ENCODE data around the gene FBLN1.
"Not testable (repeated sequence)": the region's sequence is repeated elsewhere in the genome, so short reads cannot be mapped to it uniquely, and the experiment has no call there.

Gene FBLN1

DNA sequence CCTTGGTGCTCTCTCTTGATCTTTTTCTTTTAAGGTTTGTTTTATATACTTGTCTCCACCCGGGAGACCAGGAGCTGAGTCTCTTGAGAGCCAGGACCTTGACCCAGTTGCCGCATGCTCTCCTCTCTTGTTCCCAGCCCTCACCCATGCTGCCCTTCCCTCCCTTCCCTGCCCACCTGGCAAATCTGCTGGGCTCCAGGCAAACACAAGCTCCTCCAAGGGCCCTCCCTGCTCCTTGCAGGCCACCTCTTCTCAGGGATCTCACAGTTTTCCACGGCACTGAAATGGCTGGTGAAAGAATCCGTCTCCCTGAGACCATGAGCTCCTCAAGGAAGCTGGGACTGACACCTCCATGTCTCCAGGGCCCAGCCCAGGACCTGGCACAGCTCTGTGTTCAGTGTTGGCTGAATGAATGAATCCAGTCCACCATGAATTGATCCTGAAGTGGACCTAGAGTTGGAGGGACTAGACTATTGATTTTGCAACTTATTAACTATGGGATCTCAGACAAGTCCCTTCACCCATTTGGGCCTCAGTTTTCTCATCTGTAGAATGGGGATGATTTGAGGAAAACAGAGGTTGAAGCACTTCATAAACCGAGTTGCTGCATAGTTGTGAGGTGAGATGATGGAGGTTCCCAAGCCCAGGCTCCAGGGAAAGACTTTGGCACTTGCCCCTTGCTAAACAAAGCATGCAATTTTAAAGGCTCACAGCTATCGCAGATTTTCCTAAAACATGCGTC, 25.1 kb upstream of the FBLN1 start:
- no peak for DNase-seq

DNA sequence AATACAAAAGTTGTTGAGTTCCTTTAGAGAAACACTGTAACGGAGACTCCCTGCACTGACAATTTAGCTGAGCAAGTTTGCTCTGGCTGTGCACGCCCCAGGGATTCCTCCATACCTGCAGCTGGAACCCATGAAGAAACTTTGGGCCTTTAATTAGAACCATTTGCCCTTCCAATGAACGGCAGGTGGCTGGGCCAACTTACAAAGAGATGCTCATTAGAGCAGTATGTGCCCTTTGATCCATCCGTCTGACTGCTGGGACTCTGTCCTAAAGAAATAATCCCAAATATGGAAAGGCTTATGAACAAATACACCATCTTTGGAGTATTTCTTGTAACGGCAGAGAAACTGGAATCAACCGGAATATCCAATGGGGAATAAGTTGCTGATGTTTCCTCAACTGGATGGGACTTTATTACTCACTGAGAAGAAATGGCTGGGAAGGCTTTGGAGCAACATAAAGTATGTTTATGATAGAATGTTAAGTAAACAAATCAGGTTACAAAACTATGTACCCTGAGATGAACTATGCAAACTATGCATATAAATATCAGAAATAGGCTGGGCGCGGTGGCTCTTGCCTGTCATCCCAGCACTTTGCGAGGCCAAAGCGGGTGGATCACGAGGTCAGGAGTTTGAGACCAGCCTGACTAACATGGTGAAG, 24.4 kb upstream of the FBLN1 start:
- peak; percentile 93 for DNase-seq

DNA sequence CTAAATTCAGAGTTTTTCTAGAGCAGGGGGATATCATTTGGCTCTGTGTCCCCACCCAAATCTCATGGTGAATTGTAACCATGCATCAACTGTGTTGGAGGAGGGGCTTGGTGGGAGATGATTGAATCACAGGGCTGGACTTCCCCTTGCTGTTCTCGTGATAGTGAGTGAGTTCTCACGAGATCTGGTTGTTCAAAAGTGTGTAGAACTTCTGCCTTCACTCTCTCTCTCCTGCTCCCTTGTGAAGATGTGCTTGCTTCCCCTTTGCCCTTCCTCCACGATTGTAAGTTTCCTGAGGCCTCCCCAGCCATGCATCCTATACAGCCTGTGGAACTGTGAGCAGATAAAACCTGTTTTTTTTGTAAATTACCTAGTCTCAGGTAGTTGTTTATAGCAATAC, 22.0 kb upstream of the FBLN1 start:
- DNase-seq: no peak

DNA sequence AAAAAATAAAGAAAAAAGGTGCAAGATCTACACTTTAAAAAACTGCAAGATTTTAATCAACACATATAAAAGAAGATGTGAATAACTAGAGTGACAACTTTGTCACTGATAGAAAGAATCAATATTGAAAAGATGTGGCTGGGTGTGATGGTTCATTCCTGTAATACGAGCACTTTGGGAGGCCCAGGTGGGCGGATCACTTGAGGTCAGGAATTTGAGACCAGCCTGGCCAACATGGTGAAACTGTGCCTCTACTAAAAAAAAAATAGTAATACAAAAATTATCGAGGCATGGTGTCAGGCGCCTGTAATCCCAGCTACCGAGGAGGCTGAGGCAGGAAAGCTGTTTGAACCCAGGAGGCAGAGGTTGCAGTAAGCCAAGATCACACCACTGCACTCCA, 21.0 kb upstream of the FBLN1 start:
- no peak for DNase-seq

DNA sequence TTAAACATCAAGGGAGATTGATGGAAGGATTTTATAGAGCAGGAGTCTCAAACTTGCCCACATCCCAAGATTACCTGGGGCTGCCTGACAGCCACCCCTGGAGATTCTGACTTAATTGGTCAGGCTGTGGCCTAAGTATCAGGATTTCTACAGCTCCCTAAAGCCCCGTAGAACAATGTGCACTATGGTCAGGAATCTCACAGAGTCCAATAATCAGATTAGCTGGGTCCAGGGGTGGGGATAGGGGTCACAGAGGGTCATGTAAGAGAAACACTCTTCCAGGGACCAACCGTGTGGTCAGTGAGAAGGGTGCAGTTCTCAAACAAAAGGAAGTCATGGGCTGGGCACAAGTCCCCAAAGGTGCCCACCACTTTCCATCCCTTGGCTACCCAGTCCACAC, 20.5 kb upstream of the FBLN1 start:
- DNase-seq: no peak

DNA sequence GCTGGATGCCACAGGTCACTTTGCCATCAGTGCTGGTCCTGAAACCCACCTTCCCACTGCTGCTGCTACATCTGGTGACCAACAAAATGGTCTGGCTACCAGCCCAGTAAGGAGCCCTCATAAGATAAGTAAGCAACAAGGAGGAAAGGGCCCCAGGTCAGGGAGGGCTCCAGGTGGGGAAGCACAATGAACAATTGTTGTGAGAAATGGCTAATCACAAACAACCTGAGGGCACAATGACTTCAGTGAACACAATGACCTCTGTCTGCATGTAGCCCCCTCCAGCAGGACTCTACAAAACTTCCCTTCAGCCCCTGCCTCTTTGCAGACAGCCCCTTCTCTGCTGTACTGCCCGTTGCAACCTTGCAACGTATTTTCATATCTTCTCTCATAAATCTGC, 19.4 kb upstream of the FBLN1 start:
- DNase-seq: no peak

DNA sequence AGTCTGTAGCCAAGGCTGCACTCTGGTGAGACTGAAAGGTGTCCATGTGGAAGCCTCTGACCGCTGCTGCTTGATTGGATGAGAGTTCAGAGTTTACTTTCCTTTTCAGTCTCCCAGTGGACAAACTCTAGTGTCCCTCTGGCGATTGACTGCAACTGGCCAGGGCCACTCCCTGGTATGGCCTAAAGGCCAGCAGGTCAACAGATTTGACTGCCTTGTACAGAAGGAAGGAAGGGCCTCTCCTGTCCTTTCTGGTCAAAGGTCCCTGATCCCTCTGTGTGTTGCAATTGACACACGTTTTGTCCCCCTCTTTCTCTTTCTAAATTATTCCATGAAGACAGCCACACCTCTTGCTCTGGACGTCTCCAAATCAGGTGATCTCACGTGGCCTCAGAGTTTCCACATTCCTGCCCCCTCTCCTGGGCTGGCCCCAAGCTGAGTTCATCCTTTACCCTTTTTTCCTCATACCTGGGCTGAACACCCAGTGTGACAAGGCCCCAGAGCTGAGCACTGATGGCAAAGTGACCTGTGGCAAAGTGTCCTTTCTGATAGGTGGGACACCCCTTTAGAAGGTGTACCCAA, 18.7 kb upstream of the FBLN1 start:
- DNase-seq: no peak

DNA sequence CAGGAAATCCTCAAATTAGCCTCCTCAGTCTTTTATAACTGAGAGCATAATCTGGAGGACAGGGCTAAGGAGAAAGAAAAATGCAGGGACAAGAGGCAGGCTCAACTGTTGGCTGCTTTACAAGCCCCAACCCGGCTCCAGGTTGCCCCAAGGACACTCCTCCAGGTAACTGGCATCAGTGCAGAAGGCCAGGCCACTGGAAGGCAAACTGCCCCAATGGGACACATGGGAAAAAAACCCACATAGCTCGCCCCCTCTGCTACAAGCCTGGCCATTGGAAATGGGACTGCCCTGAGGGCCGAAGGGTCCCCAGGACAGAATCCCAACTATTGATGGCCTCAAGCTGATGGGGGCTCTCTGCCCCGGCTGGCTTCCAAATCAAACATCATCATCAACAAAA, 17.9 kb upstream of the FBLN1 start:
- no peak for DNase-seq

DNA sequence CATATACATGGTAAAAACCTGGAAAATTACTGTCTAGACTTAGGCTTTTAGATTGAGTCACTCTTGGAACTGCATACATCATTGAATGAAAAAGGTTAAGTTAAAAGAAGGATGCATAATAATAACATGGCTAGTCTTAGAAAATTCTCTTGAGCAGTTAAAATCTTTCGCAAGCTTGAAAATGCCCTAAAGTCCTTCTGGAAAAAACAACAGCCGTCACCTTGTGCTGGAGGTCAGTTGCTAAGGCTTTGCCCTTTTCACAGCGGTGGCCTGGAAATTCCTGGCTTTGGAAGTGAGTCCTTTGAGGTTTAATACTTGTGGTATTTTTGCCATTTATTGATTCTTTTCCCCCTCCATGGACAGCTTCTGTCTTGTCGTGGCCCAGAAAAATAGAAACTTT, 17.4 kb upstream of the FBLN1 start:
- DNase-seq: no peak

DNA sequence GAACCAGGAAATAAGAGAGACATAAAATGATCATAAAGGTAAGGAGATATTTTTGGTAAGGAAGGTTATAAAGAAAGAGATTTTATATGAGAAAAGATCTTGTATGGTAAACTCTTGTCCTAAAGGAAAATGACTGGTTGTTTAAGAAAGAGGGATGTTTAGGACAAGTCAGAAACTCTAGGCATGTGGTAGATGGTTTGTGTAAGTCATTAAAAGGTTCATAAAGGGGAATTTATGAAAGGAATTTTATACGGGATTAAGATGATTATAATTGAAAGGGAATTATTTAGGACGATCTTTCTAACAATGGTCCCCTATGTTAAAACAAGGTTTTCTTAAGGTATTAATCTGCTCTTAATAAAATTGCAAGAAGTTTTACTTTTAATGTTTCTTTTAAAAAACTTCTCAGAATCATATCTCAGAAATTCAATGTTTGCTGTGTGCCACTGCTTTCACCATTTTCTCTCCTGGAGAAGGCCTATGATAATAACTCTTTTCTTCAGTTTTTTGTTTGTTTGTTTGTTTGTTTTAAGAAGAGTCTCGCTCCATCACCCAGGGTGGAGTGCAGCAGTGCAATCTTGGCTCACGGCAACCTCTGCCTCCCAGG, 13.8 kb upstream of the FBLN1 start:
- DNase-seq: no peak

DNA sequence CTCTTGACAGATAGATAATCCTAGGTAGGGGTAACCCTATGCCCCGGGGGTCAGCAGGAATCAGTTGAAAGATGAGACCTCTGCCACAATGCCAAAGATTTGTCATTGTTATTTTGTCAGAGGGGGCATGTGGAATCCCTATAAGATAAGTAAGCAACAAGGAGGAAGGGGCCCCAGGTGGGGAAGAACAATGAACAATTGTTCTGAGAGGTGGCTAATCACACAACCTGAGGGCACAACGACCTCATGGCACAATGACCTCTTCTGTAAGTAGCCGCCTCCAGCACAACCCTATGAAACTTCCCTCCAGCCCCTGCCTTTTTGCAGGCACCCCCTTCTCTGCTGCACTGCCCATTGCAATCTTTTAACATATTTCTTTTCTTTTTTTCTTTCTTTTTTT, 11.8 kb upstream of the FBLN1 start:
- no peak for DNase-seq

DNA sequence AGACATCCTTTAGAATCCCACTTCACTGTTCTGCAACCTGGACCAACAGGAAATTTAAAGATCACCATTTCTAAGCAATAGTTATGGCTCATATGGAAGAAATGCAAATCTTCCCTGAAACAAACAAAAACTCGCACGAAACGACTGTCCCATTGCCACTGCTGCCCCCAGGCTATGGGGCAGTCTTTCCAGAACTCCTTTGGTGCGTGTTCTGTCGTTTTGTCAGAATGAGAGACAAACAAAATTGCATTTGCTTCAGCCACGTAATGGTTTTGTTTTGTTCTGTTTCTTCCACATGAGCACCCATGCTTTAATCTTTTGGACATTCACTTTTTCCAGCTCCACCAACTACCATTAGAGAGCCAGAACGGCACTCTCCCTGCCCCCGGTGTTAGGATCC, 10.8 kb upstream of the FBLN1 start:
- DNase-seq: no peak

DNA sequence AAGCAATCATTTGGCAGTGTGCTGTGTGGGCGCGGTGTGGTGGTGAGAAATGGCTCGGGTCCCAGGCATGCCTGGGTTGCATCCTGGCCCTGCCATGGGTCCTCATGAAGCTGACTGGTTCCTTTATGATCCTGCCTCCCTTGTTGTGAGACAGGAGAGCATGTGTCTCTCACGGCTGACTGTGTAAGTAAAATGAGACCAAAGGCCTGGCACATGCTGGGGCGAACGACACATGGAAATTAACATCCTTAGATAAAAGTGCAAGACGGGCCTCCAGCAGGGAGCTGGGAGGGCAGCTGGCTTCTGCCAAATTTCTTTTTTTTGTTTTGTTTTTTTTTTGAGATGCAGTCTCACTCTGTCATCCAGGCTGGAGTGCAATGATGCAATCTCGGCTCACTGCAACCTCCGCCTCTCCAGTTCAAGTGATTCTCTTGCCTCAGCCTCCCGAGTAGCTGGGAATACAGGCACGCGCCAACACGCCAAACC, 9.4 kb upstream of the FBLN1 start:
- peak; percentile 46 for DNase-seq

DNA sequence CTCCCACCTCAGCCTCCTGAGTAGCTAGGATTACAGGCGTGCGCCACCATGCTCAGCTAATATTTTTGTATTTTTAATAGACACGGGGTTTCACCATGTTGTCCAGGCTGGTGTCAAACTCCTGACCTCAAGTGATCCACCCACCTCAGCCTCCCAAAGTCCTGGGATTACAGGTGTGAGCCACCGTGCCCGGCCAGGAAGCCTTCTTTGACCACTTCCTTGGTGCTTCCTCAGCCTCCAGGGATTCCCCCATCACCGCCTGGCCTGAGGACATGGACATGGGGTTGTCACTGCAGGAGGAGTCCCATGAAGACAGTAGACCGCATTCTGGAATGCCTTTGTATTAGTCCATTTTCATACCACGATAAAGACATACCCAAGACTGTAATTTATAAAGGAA, 8.4 kb upstream of the FBLN1 start:
- not testable (repeated sequence) for DNase-seq

DNA sequence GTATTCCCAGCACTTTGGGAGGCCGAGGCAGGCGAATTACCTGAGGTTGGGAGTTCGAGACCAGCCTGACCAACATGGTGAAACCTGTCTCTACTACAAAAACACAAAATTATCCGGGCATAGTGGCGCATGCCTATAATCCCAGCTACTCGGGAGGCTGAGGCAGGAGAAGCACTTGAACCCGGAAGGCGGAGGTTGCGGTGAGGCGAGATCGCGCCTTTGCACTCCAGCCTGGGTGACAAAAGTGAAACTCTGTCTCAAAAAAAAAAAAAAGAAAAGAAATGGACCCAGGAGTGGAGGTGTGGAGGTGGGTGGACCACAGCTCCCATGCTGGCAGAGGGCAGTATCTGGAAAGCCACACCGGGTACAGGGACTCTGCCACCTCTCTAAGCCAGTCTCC, 7.1 kb upstream of the FBLN1 start:
- DNase-seq: not testable (repeated sequence)

DNA sequence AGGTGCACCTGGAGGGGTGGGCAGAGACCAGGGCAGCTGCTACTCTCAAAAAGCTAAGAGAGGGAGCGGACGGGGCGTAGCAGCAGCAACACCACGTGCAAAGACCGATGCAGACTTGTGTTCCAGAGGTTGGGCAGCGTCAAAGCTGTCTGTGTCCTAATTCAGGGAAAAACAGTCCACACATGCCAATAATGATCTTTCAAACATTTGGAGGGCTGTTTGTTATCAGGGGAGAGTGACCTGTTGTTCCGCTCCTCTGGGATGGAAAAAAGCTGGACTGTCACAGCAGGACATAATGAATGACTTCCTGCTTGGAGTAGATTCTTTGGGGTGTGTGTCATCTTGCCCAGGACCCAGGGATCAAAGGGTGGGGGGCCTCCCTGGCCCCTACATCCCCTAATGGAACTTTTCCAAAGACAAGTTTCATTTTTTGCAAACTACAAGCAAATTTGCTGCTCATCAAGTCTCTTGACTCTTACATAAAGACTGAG, 6.2 kb upstream of the FBLN1 start:
- no peak for DNase-seq

DNA sequence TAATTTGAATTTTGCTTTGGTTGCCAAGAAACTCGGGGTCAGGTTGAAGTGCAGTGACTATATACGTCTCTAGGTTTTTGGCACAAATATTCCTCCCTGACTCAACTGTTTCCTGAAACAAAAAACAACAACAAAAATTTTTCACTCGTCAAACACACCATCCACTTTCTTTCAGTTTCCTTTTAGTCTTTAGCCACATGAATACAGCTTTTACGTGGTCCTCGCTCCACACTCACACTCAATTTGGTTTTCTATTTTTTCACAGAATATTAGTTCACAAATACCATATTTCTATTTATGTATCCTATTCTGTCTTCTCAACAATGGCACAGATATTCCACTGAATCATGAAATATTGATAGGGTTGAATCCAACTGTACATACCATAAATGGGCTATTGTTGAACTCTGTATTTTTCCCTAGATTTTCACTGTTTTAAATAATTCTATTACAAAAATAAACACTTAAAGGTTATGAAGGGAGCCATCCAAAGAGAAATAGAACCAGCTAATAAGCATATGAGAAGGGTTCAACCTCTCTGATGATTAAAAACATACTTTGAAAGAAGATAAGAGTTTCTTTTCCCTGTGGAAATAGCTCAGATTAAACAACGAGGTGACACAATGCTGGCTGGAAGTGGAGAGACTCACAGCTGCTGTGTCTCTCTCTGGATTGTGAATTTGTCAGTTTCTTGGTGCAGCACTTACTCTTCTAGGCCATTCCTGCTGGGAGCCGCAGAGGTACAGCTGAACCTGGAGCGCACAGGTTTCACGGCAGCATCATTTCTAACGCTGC, 5.1 kb upstream of the FBLN1 start:
- DNase-seq: no peak

DNA sequence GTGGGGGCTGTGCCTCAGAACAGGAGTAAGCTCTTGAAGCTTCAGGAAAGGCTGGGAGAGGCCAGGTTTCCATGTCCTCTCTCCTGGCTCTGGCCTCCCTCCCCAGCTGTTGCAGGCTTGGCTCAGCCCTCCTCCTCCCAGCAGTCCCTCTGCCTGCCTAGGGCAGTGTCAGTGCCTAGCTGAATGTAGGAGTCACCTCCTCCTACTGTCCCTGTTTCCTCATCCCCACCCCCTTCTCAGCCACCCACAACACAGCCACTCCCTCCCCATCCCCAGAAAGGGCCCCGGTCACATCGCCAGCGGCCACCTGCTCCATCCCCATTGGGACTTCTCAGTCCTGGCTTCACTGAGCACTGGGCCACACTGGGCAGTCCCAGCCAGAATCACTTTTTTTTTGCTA, 2.9 kb upstream of the FBLN1 start:
- no peak for DNase-seq

DNA sequence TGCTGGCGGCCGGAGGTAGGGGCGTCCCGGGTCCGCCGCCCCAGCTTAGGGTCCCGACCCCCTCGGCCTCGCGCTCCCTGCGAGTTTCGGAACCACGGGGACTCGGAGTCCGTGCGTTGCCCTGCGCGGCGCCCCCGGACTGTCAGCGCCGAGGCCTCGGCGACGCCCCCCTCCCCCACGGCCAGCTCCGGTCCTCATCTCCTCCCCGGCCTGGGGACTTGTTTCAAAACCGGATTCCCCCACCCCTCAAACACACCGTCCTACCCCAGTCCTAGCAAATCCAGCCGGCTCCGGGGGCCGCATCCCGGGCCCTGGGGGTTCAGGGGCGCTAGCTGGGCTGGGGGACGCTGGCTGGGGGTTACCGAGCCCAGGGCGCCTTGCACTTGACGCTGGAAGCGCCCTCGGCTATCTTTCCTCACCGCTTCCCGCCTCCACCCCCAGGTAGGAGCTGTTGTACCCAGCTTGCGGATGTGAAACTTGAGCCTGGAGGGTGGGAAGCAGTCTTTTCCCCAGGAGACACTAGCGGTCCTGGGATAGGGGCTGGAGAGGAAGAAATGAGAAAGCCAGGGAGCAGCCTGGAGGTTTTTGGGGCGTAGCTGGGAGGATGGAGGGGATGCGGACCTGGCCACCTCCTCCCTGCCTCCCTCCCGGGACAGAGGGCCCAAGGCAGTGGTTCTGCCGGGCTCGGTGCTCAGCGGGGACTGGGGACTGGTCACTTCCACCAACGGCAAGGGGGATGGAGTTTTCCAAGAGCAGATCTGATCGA, 550 bp downstream of the FBLN1 start:
- peak; percentile 41 for DNase-seq

DNA sequence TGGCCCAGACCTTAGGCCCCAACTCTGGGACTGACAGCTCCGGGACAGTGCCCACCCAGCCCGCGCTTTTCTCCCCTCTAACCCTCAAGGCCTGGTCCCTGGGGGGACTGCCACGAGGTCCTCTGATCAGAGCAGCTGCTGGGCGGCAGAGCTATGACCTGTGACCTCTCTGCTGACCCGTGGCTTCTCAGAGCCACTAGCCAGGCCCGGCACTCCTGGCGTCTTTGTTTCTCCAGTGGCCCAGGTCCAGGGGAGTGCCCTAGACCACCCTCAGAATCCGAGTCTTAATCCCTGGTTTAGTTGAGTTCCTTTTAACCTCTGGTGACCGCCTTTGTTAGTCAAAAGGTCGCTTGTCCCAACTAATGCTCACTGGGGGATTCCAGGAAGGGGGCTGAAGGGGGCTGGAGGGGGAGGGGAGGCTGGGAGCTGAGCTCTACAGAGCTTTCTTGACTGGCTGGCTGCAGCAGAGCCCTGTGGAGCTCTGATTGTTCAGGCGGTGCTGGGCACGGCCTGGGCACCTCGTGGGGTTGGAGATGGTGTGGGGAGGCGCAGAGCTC, 1.2 kb downstream of the FBLN1 start:
- no peak for DNase-seq
